CD14-positive monocyte (primary cell): ENCODE results near the gene UGT2B17. TPM values are rescaled to one million over a fixed set of nuclear protein-coding genes. Genes with fewer than 3 reads are reported as not detected.

ENCODE experiments used
- DNase-seq, 3 donors: peaks; one replicate each; pipeline ENCODE4 v3.0.0-alpha.2; 2011 to 2022
- H2AFZ ChIP-seq: 2 replicates; pipeline ENCODE4 v1.6.0; 2012; ENCODE audit warnings: mild to moderate bottlenecking, low read depth, low read length, inconsistent platforms; ENCODE audit not compliant: insufficient read depth, poor library complexity, severe bottlenecking
- H3K27ac ChIP-seq, 2 donors: 1 replicate in 1 of 2; 2 replicates in 1 of 2; pipeline ENCODE4 v1.5.1; 2012 to 2013; ENCODE audit warnings: low read length in 2 of 2, control low read depth in 1 of 2, inconsistent platforms in 1 of 2, low read depth in 1 of 2, mild to moderate bottlenecking in 1 of 2
- H3K27me3 ChIP-seq, 2 donors: one replicate each; pipeline versions ENCODE4 v1.6.0 to v1.6.1; 2011 to 2013; ENCODE audit warnings: low read length in 2 of 2; ENCODE audit not compliant: control insufficient read depth in 2 of 2, insufficient read depth in 2 of 2
- H3K36me3 ChIP-seq, 2 donors: replicated peaks in 1 of 2; 1 replicate in 1 of 2; 2 replicates in 1 of 2; pipeline versions ENCODE4 v1.5.1 to v1.6.1; 2012 to 2013; ENCODE audit warnings: low read length in 2 of 2, control low read depth in 1 of 2, inconsistent platforms in 1 of 2, mild to moderate bottlenecking in 1 of 2; ENCODE audit not compliant: insufficient read depth in 2 of 2, control insufficient read depth in 1 of 2
- H3K4me1 ChIP-seq, 2 donors: 1 replicate in 1 of 2; 2 replicates in 1 of 2; pipeline versions ENCODE4 v1.5.1 to v1.6.1; 2012 to 2013; ENCODE audit warnings: low read length in 2 of 2, control low read depth in 1 of 2, inconsistent platforms in 1 of 2, mild to moderate bottlenecking in 1 of 2, moderate library complexity in 1 of 2; ENCODE audit not compliant: insufficient read depth in 2 of 2, control insufficient read depth in 1 of 2
- H3K4me2 ChIP-seq: replicated peaks from 2 replicates; pipeline ENCODE3; 2012; ENCODE audit warnings: low read length, moderate library complexity, mild to moderate bottlenecking; ENCODE audit not compliant: poor library complexity, severe bottlenecking; ENCODE audit errors: extremely low read depth
- H3K4me3 ChIP-seq, 3 experiments: fragments of 200-600 bp in 1 of 3; sonication (generic) in 1 of 3; replicated peaks in 1 of 3; 1 replicate in 2 of 3; 2 replicates in 1 of 3; pipeline ENCODE4 v1.5.1; 2011 to 2013; ENCODE audit warnings: low read length in 3 of 3, mild to moderate bottlenecking in 3 of 3, control low read depth in 2 of 3, low read depth in 2 of 3, inconsistent platforms in 1 of 3, moderate library complexity in 1 of 3
- H3K79me2 ChIP-seq: 2 replicates; pipeline ENCODE4 v1.6.0; 2012; ENCODE audit warnings: mild to moderate bottlenecking, control low read depth, inconsistent platforms, low read length, moderate library complexity; ENCODE audit not compliant: insufficient read depth
- H3K9ac ChIP-seq: 2 replicates; pipeline ENCODE4 v1.6.0; 2017; ENCODE audit warnings: low read length, mild to moderate bottlenecking; ENCODE audit not compliant: insufficient read depth, poor library complexity, severe bottlenecking
- H3K9me3 ChIP-seq, 2 donors: replicated peaks in 1 of 2; 1 replicate in 1 of 2; 2 replicates in 1 of 2; pipeline versions ENCODE4 v1.5.1 to v1.6.1; 2012 to 2013; ENCODE audit warnings: low read length in 2 of 2, control low read depth in 1 of 2; ENCODE audit not compliant: control insufficient read depth in 1 of 2, insufficient read depth in 1 of 2
- H4K20me1 ChIP-seq: 2 replicates; pipeline ENCODE4 v1.6.0; 2012; ENCODE audit warnings: mild to moderate bottlenecking, low read length, control low read depth, moderate library complexity; ENCODE audit not compliant: insufficient read depth
- H3K27ac Mint-ChIP-seq, 7 donors: one replicate each; pipeline ENCODE4 v1.8.0; 2020; ENCODE audit warnings: mild to moderate bottlenecking in 7 of 7, mixed read lengths in 7 of 7, moderate library complexity in 6 of 7, inconsistent platforms in 2 of 7
- H3K27me3 Mint-ChIP-seq, 3 donors: one replicate each; pipeline ENCODE4 v1.8.0; 2021 to 2022; ENCODE audit warnings: low read depth in 3 of 3, mild to moderate bottlenecking in 3 of 3, mixed read lengths in 3 of 3, moderate library complexity in 3 of 3, inconsistent platforms in 1 of 3
- H3K36me3 Mint-ChIP-seq, 2 donors: one replicate each; pipeline ENCODE4 v1.8.0; 2020; ENCODE audit warnings: mixed read lengths in 2 of 2, inconsistent platforms in 1 of 2, mild to moderate bottlenecking in 1 of 2
- H3K4me1 Mint-ChIP-seq: one replicate; pipeline ENCODE4 v1.8.0; 2020; ENCODE audit warnings: mild to moderate bottlenecking, mixed read lengths
- H3K4me3 Mint-ChIP-seq, 2 donors: one replicate each; pipeline ENCODE4 v1.8.0; 2020; ENCODE audit warnings: mild to moderate bottlenecking in 2 of 2, mixed read lengths in 2 of 2, moderate library complexity in 1 of 2
- H3K9me3 Mint-ChIP-seq, 7 donors: one replicate each; pipeline ENCODE4 v1.8.0; 2020 to 2022; ENCODE audit warnings: mixed read lengths in 7 of 7, mild to moderate bottlenecking in 6 of 7, moderate library complexity in 6 of 7, inconsistent platforms in 2 of 7
- WGBS: methylation state at CpG from one replicate; pipeline ENCODE4 v1.1.5; 2013; ENCODE audit warnings: missing lambda C conversion rate; ENCODE audit not compliant: insufficient coverage; 5-methylcytosine and 5-hydroxymethylcytosine counted together
- intact Hi-C, 2 donors: fragments of 100-400 bp; cut with micrococcal nuclease; formaldehyde crosslinking; loops; one replicate each; pipeline versions ENCODE4 v1.15.0 to v1.15.1; 2023
- polyA plus RNA-seq, 3 donors: library from polyadenylated mRNA; depleted of rRNA in 1 of 3; unstranded in 2 of 3; stranded (reverse) in 1 of 3; fragments of 300-500 nt in 2 of 3; fragments of >200 nt in 1 of 3; fragmentation: Illumina TruSeq in 2 of 3; gene quantifications; 1 replicate in 2 of 3; 2 replicates in 1 of 3; pipeline ENCODE4 v1.2.3, GENCODE V29; 2012 to 2021
- TF ChIP-seq, protein P1 (sequence below): fragments of 200-600 bp; IDR thresholded peaks from one replicate; pipeline ENCODE4 v1.8.0; 2022; ENCODE audit warnings: antibody characterized with exemption, mild to moderate bottlenecking

Gene UGT2B17
- polyA plus RNA-seq, 3 donors, result not detected

DNA sequence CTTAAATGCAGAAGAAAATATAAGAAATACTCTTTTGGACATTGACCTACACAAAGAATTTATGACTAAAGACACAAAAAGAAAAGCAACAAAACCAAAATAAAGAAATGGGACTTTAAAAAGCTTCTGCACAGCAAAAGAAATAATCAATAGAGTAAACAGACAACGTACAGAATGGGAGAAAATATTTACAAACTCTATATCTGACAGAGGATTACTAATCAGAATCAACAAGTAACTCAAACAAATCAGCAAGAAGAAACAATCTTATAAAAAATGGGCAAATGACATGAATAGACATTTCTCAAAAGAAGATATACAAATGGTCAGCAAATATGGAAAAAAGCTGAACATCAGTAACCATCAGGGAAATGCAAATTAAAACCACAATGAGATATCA, 37.6 kb upstream of the UGT2B17 start:
- Histone ChIP-seq H3K4me1 (no peaks in the 10 kb centered on the region), H3K79me2 (no peaks in the 10 kb centered on the region), H3K27me3 (no peaks in the 10 kb centered on the region), H3K9ac (no peak overlapping the region), H3K9me3 (no peaks in the 10 kb centered on the region), H2AFZ (no peak overlapping the region), H3K36me3 (no peaks in the 10 kb centered on the region), H3K4me3 (no peak overlapping the region), H3K27ac (no peak overlapping the region), H4K20me1 (no peaks in the 10 kb centered on the region), H3K4me2 (no peak overlapping the region)
- no peak for DNase-seq
- intact Hi-C loops, result no loop called here
- no CpG with 5 or more reads among the region's 1 CpG for WGBS
- H3K4me1 Mint-ChIP-seq, result no peaks in the 10 kb centered on the region
- H3K9me3 Mint-ChIP-seq, result peaks cover 0 to 3% (median 0%) of the 10 kb centered on the region in 7 donors
- H3K27me3 Mint-ChIP-seq, result peaks cover 0 to 1% (median 0%) of the 10 kb centered on the region in 3 donors
- no peaks in the 10 kb centered on the region for H3K36me3 Mint-ChIP-seq
- no peak overlapping the region for H3K27ac Mint-ChIP-seq
- TF ChIP-seq, protein P1, sequence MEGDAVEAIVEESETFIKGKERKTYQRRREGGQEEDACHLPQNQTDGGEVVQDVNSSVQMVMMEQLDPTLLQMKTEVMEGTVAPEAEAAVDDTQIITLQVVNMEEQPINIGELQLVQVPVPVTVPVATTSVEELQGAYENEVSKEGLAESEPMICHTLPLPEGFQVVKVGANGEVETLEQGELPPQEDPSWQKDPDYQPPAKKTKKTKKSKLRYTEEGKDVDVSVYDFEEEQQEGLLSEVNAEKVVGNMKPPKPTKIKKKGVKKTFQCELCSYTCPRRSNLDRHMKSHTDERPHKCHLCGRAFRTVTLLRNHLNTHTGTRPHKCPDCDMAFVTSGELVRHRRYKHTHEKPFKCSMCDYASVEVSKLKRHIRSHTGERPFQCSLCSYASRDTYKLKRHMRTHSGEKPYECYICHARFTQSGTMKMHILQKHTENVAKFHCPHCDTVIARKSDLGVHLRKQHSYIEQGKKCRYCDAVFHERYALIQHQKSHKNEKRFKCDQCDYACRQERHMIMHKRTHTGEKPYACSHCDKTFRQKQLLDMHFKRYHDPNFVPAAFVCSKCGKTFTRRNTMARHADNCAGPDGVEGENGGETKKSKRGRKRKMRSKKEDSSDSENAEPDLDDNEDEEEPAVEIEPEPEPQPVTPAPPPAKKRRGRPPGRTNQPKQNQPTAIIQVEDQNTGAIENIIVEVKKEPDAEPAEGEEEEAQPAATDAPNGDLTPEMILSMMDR, result no peak
- no peak overlapping the region for H3K4me3 Mint-ChIP-seq

DNA sequence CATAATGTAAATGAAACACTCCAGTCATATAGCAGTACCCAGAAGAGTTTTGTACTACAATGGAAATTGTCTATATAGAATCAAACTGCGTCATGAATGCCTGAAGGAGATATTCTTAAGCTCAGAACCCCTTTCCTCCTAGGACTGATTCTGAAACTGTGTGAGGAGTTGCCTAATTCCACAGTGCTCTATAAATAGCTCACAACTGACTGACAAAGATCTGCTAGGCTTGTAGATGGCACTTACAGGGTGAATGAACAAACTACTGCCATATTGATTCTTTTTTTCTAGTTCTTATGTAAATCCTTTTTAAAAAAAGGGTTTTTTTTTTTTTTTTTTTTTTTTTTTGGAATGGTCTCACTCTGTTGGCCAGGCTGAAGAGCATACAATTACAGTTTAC, 30.1 kb upstream of the UGT2B17 start:
- TF ChIP-seq, protein P1, result no peak
- H3K9me3 ChIP-seq, result no peaks in the 10 kb centered on the region
- Mint-ChIP-seq H3K27ac (no peak overlapping the region), H3K36me3 (no peaks in the 10 kb centered on the region), H3K4me3 (no peak overlapping the region), H3K9me3 (peaks cover 0 to 10% (median 3%) of the 10 kb centered on the region in 7 donors), H3K4me1 (no peaks in the 10 kb centered on the region), H3K27me3 (no peaks in the 10 kb centered on the region)
- H4K20me1 ChIP-seq, result no peaks in the 10 kb centered on the region
- no peak overlapping the region for H3K4me2 ChIP-seq
- no peaks in the 10 kb centered on the region for H3K36me3 ChIP-seq
- no peak overlapping the region for H2AFZ ChIP-seq
- DNase-seq, result no peak
- H3K79me2 ChIP-seq, result no peaks in the 10 kb centered on the region
- no peaks in the 10 kb centered on the region for H3K4me1 ChIP-seq
- intact Hi-C loops, result no loop called here
- H3K4me3 ChIP-seq, result no peak overlapping the region
- no CpG with 5 or more reads among the region's 1 CpG for WGBS
- no peak overlapping the region for H3K27ac ChIP-seq
- no peak overlapping the region for H3K9ac ChIP-seq
- no peaks in the 10 kb centered on the region for H3K27me3 ChIP-seq
